A549 (cell line): ENCODE measurements around the gene ABHD13. TPM values are rescaled to one million over a fixed set of nuclear protein-coding genes. Genes with fewer than 3 reads are reported as not detected.
"Not testable (repeated sequence)": the region's sequence is repeated elsewhere in the genome, so short reads cannot be mapped to it uniquely, and the experiment has no call there.

Experiments
- ATAC-seq, 2 experiments: fragments of 200-7000 bp in 1 of 2; fragments of >200 bp in 1 of 2; cut with Nextera tagmentation in 1 of 2; cut with Tn5 transposase in 1 of 2; 3 replicates each; pipeline versions ENCODE4 v1.8.0 to v1.9.1; 2018 to 2020; ENCODE audit warnings: mild to moderate bottlenecking in 1 of 2, moderate library complexity in 1 of 2
- CTCF ChIA-PET: fragments of 300-600 bp; sonication (Branson Sonifier 250); formaldehyde crosslinking; extraction: SDS; loops from one replicate; lab custom pipeline; 2021; ENCODE audit warnings: antibody characterized with exemption, inconsistent platforms; lab: Yijun Ruan, JAX
- POLR2A ChIA-PET: fragments of 350-600 bp; formaldehyde crosslinking; extraction: SDS; loops from one replicate; lab custom pipeline; 2021; ENCODE audit warnings: antibody characterized with exemption, inconsistent platforms; lab: Yijun Ruan, JAX
- DNase-seq, 2 experiments: peaks; one replicate each; pipeline versions ENCODE4 v3.0.0 to v3.0.0-alpha.2; 2011 to 2016; ENCODE audit warnings: low read depth in 1 of 2, low spot score in 1 of 2
- FAIRE-seq: peaks from 2 replicates; lab custom pipeline; 2011; peaks lifted over from hg19 to GRCh38; lab: Jason Lieb, UNC
- H3K27ac ChIP-seq, 2 experiments: fragments of >200 bp; sonication (Bioruptor Twin); formaldehyde crosslinking; 3 replicates each; pipeline ENCODE4 v1.5.1; 2016 to 2017
- H3K4me1 ChIP-seq: fragments of >200 bp; sonication (Bioruptor Twin); formaldehyde crosslinking; 3 replicates; pipeline ENCODE4 v1.6.1; 2016
- H3K4me2 ChIP-seq: fragments of >200 bp; sonication (Bioruptor Twin); formaldehyde crosslinking; 3 replicates; pipeline ENCODE4 v1.6.1; 2016
- H3K4me3 ChIP-seq: fragments of >200 bp; sonication (Bioruptor Twin); formaldehyde crosslinking; 3 replicates; pipeline ENCODE4 v1.5.1; 2016
- H3K9me3 ChIP-seq: fragments of >200 bp; sonication (Bioruptor Twin); formaldehyde crosslinking; 3 replicates; pipeline ENCODE4 v1.6.1; 2016
- BHLHE40 ChIP-seq: IDR thresholded peaks from 2 replicates; pipeline ENCODE4 v1.6.1; 2012; ENCODE audit warnings: low read depth, low read length, inconsistent platforms
- EHMT2 ChIP-seq: fragments of 200-600 bp; sonication (generic); IDR thresholded peaks from 2 replicates; pipeline ENCODE4 v1.6.1; 2016; ENCODE audit warnings: antibody characterized with exemption, low read depth, mild to moderate bottlenecking, moderate library complexity
- ESRRA ChIP-seq: fragments of 150-350 bp; IDR thresholded peaks from 2 replicates; pipeline ENCODE4 v1.6.1; 2014; ENCODE audit warnings: mild to moderate bottlenecking, low read length, borderline replicate concordance
- FOSB ChIP-seq: fragments of 250-450 bp; sonication (Bioruptor Pico); IDR thresholded peaks from 2 replicates; pipeline ENCODE4 v1.5.0; 2020; ENCODE audit warnings: mild to moderate bottlenecking, moderate library complexity
- FOXS1 ChIP-seq: fragments of 250-450 bp; sonication (Bioruptor Pico); IDR thresholded peaks from 2 replicates; pipeline ENCODE4 v1.5.0; 2020; ENCODE audit warnings: mild to moderate bottlenecking, moderate library complexity
- GATA3 ChIP-seq: IDR thresholded peaks from 2 replicates; pipeline ENCODE4 v1.6.1; 2012; ENCODE audit warnings: borderline replicate concordance
- HDAC2 ChIP-seq: fragments of 200-600 bp; sonication (generic); IDR thresholded peaks from 2 replicates; pipeline ENCODE4 v1.6.1; 2016
- HEYL ChIP-seq: fragments of 250-450 bp; sonication (Bioruptor Pico); IDR thresholded peaks from 2 replicates; pipeline ENCODE4 v1.8.0; 2021; ENCODE audit warnings: mild to moderate bottlenecking, moderate library complexity
- HOXA7 ChIP-seq: fragments of 250-450 bp; sonication (Bioruptor Pico); IDR thresholded peaks from 2 replicates; pipeline ENCODE4 v1.5.0; 2020; ENCODE audit warnings: mild to moderate bottlenecking, moderate library complexity
- HOXB13 ChIP-seq: fragments of 250-450 bp; sonication (Bioruptor Pico); IDR thresholded peaks from 2 replicates; pipeline ENCODE4 v1.5.0; 2020; ENCODE audit warnings: low read depth, mild to moderate bottlenecking, moderate library complexity
- JUN ChIP-seq, 2 experiments: fragments of >200 bp; sonication (Bioruptor Twin); formaldehyde crosslinking; IDR thresholded peaks; 2 replicates in 1 of 2; 3 replicates in 1 of 2; pipeline ENCODE4 v1.6.1; 2016 to 2017
- MAFK ChIP-seq: fragments of 450-650 bp; IDR thresholded peaks from 2 replicates; pipeline ENCODE4 v1.6.1; 2014; ENCODE audit not compliant: partially characterized antibody
- MAZ ChIP-seq: fragments of 150-350 bp; IDR thresholded peaks from 2 replicates; pipeline ENCODE4 v1.6.1; 2014; ENCODE audit warnings: antibody characterized with exemption, low read depth, low read length, borderline replicate concordance
- NFE2L2 ChIP-seq: fragments of 150-350 bp; conservative IDR thresholded peaks from 2 replicates; pipeline ENCODE4 v1.6.1; 2014; ENCODE audit warnings: low read length
- PHF8 ChIP-seq: fragments of 200-600 bp; sonication (generic); IDR thresholded peaks from 2 replicates; pipeline ENCODE4 v1.6.1; 2016; ENCODE audit warnings: low read depth, mild to moderate bottlenecking, antibody characterized with exemption, moderate library complexity, borderline replicate concordance
- POLR2AphosphoS2 ChIP-seq: conservative IDR thresholded peaks from 2 replicates; pipeline ENCODE4 v1.6.1; 2012; ENCODE audit warnings: low read length, improper control_type of control experiment, inconsistent platforms
- RARB ChIP-seq: fragments of 250-450 bp; sonication (Bioruptor Pico); IDR thresholded peaks from 2 replicates; pipeline ENCODE4 v1.8.0; 2021; ENCODE audit warnings: mild to moderate bottlenecking, moderate library complexity
- RNF2 ChIP-seq: fragments of 200-600 bp; sonication (generic); IDR thresholded peaks from 2 replicates; pipeline ENCODE4 v1.6.1; 2016; ENCODE audit warnings: low read depth, mild to moderate bottlenecking, antibody characterized with exemption, moderate library complexity, borderline replicate concordance
- ZC3H11A ChIP-seq: fragments of 450-650 bp; IDR thresholded peaks from 2 replicates; pipeline ENCODE4 v1.6.1; 2014; ENCODE audit warnings: antibody characterized with exemption, mild to moderate bottlenecking
- ZFP36 ChIP-seq: fragments of 450-650 bp; IDR thresholded peaks from 2 replicates; pipeline ENCODE4 v1.6.1; 2014; ENCODE audit warnings: borderline replicate concordance; ENCODE audit not compliant: partially characterized antibody
- WGBS: methylation state at CpG from one replicate; pipeline ENCODE4 v1.1.6; 2017; ENCODE audit errors: missing lambda C conversion rate; 5-methylcytosine and 5-hydroxymethylcytosine counted together
- polyA plus RNA-seq, 4 experiments: library from polyadenylated mRNA; depleted of rRNA in 3 of 4; stranded (reverse); fragments of >200 nt; fragmentation: RNase III in 1 of 4; extraction: RNeasy Plus Mini Kit Qiagen cat#74134 plus additional on column Dnase treatment in 1 of 4; gene quantifications; 2 replicates in 3 of 4; 3 replicates in 1 of 4; pipeline ENCODE4 v1.2.3, GENCODE V29; 2011 to 2017
- TF ChIP-seq, protein P1 (sequence below): fragments of 250-450 bp; sonication (Bioruptor Pico); IDR thresholded peaks from 2 replicates; pipeline ENCODE4 v1.5.0; 2021; ENCODE audit warnings: mild to moderate bottlenecking, moderate library complexity, borderline replicate concordance

Gene ABHD13
- polyA plus RNA-seq, 2 of the 4 experiments (the other 2 are of a cell fraction), result 5.7 to 9.7 TPM

DNA sequence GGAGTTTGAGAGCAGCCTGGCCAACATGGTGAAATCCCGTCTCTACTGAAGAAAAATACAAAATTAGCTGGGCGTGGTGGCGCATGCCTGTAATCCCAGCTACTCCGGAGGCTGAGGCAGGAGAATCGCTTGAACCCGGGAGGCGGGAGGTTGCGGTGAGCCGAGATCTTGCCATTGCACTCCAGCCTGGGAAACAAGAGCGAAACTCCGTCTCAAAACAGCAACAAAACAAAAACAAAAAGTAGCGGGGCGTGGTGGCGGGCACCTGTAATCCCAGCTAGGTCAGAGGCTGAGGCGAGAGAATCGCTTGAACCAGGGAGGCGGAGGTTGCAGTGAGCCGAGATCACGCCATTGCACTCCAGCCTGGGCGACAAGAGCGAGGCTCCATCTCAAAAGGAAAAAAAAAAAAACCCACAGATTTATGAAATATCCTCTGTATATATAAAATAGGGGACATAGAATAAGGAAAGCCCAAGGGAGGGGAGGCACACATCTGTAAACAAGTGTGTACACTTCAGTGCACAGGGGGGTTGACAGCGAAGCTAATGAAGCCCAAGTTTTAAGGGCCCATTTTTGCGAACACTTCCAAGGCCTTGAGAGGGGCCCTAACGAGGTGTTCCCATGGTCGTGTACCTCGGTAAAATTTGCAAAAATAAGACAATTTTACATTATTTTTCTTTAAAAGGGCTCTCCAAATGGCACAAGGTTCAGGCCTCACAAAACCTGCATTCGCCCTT, 717 bp upstream of the ABHD13 start:
- DNase-seq, H3K9me3 ChIP-seq, POLR2A ChIA-PET, FAIRE-seq: not testable (repeated sequence)
- H3K4me1 ChIP-seq, result peaks cover 27% of the 10 kb centered on the region; the same call in 2 of the 3 replicates
- CTCF ChIA-PET, result interaction anchor here (1.1 kb wide), 1 partner anchor 52 kb away, joined by 3 read pairs; no protein-coding TSS in a partner anchor
- 69% methylated on average over 23 of the region's 27 CpGs for WGBS
- peak overlapping the region; percentile 98 for H3K4me2 ChIP-seq
- peak overlapping the region; percentile 100 for H3K4me3 ChIP-seq
- TF ChIP-seq PHF8 (peak; percentile 40; the same call in 1 of the 2 replicates), HDAC2 (0 out of 2 replicates have a peak, but pooled peaks have one; percentile 5)
- H3K27ac ChIP-seq, result peak overlapping the region; percentile 92 to 97
- ATAC-seq, result peak in 1 of 2 experiments; percentile 15; a peak in 3 of 6 replicates

DNA sequence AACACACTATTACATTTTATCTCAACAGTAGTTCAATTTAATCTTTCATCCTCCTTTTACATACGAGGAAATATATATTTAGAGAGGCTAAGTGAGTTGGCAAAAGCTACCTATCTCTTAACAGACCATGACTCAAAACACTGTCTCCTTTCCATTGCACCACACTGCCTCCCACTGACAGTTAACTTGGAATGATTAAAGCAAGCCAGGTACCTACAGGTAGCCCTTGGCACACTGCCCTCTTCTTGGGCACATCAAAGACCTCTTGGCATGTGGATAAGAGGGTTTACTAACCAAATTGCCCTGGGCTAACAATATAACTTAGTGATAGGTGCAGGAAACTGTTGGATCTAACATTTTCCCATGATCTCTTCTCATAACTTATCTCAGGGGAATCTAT, 1.8 kb downstream of the ABHD13 start:
- ChIA-PET CTCF (no interaction called here), POLR2A (no interaction called here)
- H3K4me3 ChIP-seq, result no peak overlapping the region
- WGBS, result 59% methylated on average over 1 of the region's 1 CpG
- peaks cover 27% of the 10 kb centered on the region; the same call in 2 of the 3 replicates for H3K4me1 ChIP-seq
- no peaks in the 10 kb centered on the region for H3K9me3 ChIP-seq
- peak overlapping the region; percentile 76 for H3K4me2 ChIP-seq
- no peak overlapping the region for H3K27ac ChIP-seq
- FAIRE-seq (no peak), DNase-seq (no peak), ATAC-seq (no peak)
- TF ChIP-seq POLR2AphosphoS2, result no peak
- TF ChIP-seq ESRRA, result no peak
- no peak for TF ChIP-seq HOXB13 (CRISPR knock-in tag)
- TF ChIP-seq, protein P1, sequence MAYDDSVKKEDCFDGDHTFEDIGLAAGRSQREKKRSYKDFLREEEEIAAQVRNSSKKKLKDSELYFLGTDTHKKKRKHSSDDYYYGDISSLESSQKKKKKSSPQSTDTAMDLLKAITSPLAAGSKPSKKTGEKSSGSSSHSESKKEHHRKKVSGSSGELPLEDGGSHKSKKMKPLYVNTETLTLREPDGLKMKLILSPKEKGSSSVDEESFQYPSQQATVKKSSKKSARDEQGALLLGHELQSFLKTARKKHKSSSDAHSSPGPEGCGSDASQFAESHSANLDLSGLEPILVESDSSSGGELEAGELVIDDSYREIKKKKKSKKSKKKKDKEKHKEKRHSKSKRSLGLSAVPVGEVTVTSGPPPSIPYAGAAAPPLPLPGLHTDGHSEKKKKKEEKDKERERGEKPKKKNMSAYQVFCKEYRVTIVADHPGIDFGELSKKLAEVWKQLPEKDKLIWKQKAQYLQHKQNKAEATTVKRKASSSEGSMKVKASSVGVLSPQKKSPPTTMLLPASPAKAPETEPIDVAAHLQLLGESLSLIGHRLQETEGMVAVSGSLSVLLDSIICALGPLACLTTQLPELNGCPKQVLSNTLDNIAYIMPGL, result no peak
- TF ChIP-seq NFE2L2, result no peak
- TF ChIP-seq BHLHE40, result no peak

DNA sequence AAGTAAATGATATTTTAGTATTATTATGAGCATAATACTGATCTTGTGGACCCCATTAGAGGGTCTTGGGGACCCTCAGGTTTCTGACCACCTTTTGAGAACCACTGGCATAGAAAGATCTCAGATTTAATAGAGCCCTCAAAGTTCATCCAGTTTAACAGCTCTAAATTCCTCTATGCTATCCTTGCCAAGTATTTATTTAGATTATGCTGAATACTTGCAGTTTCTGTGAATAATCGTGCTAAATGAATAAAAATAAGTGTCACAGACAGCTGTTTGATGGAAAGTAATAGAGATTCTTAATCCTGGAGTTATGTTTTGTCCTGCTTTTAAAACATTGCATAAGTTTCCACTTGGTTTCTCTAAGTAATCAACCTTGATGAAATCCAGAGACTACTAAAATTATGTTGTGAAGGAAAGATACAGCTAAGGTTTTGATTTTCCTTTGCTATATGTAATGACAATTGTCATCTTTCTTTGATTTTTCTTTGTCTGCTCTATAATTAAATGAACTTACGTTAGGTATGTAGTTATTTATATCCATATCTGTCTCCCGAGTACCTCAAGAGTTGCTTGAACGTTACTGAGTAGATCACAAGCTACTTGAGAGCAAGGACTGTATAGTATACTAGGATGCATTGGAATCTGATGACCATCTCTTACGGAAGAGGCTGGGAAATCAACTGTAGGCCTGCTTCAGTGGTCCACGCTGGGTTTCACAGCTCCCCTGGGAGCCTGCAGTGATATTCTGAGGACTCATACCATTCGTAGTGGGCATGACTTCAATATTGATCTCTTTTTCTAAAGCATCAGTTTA, 5.7 kb downstream of the ABHD13 start:
- Histone ChIP-seq H3K4me1 (peaks cover 16% of the 10 kb centered on the region; the same call in 2 of the 3 replicates), H3K9me3 (no peaks in the 10 kb centered on the region), H3K4me2 (no peak overlapping the region), H3K27ac (no peak overlapping the region), H3K4me3 (no peak overlapping the region)
- no peak for TF ChIP-seq FOSB (CRISPR knock-in tag)
- no peak for TF ChIP-seq MAFK
- no peak for TF ChIP-seq JUN (IDR thresholded peaks at IDR 0.05)
- no peak for TF ChIP-seq MAZ
- TF ChIP-seq ZC3H11A, result no peak
- TF ChIP-seq HOXA7 (CRISPR knock-in tag), result no peak
- no peak for TF ChIP-seq FOXS1 (CRISPR knock-in tag)
- TF ChIP-seq HEYL (CRISPR knock-in tag), result no peak
- no peak for TF ChIP-seq ZFP36
- no peak for TF ChIP-seq RNF2
- TF ChIP-seq RARB, result no peak
- no peak for TF ChIP-seq GATA3
- TF ChIP-seq EHMT2, result no peak
- FAIRE-seq, result no peak
- 90% methylated on average over 7 of the region's 7 CpGs for WGBS
- no peak for DNase-seq
- CTCF ChIA-PET, result no interaction called here
- ATAC-seq, result no peak
- POLR2A ChIA-PET, result no interaction called here
